ENCODE data around the gene FOXRED2. TPM values are rescaled to one million over a fixed set of nuclear protein-coding genes. Genes with fewer than 3 reads are reported as not detected.
A peak's percentile ranks its signal among the peaks of the same experiment; 100 is the strongest.
"Not testable (repeated sequence)": the region's sequence is repeated elsewhere in the genome, so short reads cannot be mapped to it uniquely, and the experiment has no call there.

The FOXRED2 gene
- total RNA-seq, 1 experiment from 2014 or later = 12.6 TPM

DNA sequence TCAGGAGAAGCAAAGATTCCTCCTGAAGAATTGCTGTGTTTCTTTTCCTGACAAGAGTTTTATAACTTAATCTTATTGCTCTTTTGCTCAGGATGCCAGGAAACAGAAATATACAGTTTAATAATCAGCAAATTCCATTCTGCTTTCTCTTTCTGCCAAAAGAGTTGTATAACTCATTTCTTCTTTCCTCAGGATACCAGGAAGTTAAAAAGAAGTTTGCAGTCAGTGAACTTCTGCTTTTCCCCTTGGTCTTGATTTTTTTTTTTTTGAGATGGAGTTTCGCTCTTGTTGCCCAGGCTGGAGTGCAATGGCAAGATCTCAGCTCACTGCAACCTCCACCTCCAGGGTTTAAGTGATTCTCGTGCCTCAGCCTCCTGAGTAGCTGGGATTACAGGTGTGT is 13.1 kb upstream of the FOXRED2 start:
- not testable (repeated sequence) for DNase-seq (ENCODE audit: low read depth)

DNA sequence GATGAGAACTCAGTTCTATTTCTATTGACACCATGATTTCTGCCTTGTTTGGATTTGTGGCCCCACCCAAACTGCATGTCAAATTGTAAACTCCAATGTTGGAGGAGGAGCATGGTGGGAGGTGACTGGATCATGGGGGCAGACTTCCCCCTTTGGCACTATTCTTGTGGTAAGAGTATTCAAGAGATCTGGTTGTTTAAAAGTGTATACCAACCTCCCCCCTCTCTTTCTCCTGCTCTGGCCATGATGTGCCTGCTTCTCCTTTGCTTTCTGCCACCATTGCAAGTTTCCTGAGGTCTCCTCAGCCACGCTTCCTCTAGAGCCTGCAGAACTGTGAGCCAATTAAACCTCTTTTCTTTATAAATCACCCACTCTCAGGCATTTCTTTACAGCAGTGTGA is 7.9 kb upstream of the FOXRED2 start:
- no peak for DNase-seq (ENCODE audit: low read depth)

DNA sequence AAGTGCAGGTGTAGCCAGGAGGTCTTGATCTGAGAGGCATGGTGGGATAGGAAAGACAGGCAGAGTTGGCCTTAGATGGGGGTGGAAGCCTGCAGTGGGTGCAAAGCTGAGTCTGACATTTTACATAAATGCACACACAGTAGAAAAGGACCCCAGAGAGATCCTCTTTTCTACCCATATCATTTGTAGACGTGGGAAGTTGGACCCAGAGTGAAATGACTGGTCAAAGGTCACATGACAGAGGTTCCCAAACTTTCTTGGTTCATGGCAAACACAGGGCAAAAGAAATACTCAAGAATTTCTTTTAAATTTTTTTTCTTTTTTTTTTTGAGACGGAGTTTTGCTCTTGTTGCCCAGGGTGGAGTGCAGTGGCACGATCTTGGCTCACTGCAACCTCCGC is 6.2 kb upstream of the FOXRED2 start:
- no peak for DNase-seq (ENCODE audit: low read depth)

DNA sequence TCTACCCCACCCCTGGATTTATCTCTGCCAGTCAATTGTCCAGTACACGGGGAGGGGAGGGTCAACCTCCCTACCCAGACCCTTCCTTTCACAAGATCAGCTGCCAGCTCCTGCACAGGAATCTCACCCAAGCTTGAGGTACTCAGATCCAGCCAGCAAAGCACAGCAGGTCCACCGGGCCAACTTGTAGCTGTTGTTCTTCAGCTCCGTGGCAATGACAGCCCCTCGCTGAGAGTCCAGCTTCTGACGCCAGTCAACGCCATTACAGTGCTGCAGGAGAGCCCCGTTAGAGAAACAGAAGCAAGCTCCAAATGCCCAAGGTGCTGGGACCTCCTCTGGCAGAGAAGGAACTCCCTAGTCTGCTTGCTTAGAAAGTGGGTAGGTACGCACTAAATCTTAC is 5.5 kb upstream of the FOXRED2 start:
- no peak for DNase-seq (ENCODE audit: low read depth)

DNA sequence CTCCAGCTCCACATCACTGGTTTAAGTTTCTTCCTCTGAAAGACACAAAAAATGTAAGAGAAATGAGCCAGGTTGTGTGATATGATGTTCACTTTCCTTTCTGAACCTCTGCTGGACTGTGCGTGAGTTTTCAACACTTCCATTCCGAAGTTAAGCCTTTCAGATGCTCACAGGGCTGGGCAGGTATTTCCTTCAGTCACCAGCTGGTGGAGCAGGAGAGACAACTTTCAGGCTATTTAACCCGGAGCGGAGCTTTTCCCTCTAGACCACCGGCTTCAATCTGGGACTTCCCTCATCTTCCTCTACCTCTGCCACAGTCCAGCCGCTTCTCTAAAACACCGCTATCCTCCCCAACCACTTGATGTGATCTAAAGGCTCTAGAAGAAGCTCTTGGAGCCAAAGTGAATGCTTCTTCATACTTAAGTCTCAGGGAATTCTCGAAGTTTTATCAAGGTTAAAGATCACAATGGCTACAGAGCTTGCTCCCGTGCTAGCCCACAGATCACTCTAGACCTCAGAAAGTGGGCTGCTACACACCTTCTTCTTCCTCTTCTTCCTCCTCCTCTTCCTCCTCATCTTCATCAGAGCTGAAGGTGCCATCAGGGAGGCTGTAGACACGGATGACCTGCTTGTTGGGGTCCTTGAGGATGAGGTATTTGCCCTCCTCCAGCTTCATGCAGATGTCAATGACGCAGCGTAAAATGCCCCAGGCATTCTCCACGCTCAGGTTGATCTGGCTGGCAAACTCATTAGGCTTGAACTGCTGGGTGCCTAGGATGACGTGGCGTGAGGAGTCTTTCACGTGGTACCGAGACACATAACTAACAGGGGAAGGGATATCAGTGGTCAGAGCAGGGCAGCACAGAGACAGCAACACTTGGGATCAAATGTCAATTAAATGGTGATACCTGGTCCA is 4.4 kb upstream of the FOXRED2 start:
- DNase-seq (ENCODE audit: low read depth) = peak; percentile 50

DNA sequence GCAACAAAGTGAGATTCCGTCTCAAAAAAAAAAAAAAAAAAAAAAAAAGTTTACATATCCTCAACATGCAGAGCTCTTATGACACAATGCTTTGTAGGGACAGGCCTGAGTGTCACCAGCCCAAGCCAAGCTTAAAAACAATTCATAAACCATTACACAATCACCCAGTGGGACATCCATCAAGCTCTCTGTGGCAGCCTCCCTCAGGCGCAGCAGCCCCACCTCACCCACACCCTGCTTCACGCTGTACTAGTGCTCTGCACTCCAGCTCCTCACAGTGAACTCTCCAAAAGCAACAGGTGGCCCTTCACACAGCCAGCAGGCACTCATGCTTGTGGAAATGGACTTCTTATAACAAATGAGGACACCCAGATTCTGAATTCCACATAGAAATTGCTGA is 3.5 kb upstream of the FOXRED2 start:
- DNase-seq (ENCODE audit: low read depth) = no peak

DNA sequence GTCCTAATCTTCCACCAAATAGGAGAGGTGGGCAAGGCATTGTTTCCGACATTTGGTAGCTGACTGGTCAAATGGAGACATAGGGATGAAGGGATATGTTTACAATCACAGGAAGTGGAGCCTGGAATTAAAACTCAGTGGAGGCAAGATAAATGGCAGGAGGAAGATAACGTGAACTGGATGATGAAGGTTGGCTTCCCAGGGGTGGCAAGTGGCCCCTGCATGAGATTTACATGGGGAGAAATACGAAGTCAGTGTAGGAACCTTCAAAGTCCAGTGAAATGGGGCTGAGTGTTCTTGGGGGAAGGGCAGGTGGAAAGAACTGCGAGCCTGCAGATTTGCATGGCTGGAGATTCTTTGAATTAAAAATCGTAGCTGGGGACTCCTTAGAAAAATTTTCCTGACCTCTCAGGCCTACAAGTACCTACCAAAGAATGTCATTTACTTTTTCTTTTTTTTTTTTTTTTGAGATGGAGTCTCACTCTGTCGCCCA is 724 bp upstream of the FOXRED2 start:
- no peak for DNase-seq (ENCODE audit: low read depth)

DNA sequence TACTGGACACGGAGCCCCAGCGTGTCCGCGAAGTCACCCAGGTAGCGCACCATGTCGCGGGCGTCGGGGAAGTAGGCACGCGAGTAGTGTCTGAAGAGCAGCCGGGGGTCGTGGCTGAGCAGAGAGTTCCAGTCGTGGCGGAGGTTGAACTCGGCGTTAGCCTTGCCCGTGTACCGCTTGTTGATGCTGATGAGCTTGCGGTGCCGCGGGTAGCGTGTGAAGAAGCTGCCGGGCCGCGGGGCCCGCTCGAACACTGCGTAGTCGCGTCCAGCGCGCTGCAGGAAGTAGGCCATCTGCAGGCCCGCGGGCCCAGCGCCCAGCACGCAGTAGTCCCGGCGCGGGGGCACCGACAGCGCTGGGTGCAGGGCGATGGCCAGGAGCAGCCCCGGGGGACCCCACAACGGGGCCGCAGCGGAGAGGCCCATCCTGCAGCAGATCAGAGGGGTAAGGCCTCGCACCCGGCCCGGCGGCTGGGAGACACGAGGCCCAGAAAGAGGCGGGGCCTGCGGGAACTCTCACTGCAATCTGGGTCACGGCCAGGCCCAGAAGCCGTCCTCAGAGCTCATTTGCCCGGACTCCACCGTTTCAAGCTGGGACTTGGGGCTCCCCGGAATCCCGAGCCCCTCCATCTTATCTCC is 723 bp downstream of the FOXRED2 start:
- no peak for DNase-seq (ENCODE audit: low read depth)

DNA sequence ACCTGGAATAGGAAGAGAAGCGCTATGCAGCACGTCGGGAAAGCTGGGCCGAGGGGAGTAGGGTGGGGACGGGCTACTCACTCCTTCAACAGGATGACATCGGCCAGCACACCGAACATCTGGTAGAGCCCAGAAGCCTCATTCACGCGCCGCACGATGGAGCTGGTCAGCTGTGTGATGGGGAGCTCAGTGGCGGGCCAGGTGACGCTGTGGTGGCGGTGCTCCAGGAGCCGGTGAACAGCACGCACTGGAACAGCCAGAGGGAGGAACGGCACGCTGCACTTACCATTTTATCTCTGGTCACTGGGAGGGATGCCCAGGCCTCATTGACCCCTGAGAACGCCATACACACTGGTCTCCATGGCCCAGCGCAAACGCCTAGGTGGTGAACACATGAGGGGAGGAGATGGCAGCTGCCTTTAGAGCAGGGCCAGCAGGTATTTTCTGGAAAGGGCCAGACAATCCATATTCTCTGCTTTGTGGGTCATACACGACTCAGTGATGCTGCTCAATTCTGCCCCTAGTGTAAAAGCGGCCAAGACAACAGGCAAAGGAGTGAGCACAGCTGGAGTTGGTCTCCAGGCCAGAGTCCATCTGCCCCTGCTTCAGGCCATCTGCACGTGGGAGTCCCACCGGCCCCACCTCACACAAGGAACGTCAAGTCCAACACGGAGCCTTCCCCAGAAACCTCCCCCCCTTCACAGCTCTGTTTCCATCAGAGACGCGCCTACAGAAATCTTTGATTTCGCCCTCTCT is 8.8 kb downstream of the FOXRED2 start:
- DNase-seq (ENCODE audit: low read depth) = no peak

DNA sequence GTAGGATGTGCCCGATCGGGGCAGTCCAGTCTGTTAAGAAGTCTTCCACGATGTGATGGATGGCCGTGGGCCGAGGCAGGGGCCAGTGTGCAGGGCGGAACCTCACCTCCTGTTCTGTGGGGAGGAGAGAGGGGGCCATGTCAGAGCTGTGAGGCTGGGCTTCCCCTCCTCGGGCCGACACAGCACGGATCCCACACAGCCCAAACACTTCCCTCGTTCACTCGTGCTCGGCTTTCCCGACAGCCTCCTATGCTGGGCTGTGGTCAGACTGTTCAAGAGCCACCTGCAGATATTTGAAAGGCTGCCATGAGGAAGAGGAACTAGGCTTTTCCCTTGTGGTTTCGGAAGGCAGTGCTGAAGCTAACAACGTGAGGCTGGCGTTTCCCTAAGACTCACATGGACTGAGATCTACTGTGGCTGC is 13.1 kb downstream of the FOXRED2 start:
- DNase-seq (ENCODE audit: low read depth) = no peak

DNA sequence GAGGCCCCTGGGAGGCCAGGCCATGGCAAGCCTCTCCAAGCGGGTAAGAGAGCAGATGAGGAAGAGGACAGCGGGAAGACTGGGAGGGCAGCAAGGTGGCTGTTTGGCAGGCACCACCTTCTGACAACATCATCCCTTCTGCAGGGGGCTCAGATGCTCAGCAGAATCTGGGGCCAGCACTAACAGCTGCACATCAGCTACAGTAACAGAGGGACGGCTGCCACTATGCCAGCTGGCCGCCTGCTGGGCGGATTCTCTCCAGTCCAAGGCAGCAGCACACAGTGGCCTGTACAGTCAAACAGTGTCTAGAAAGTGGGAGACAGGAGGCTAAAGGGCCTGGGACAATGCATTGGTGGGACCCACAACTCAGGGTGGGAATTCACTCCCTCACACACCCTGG is 14.7 kb downstream of the FOXRED2 start:
- no peak for DNase-seq (ENCODE audit: low read depth)

DNA sequence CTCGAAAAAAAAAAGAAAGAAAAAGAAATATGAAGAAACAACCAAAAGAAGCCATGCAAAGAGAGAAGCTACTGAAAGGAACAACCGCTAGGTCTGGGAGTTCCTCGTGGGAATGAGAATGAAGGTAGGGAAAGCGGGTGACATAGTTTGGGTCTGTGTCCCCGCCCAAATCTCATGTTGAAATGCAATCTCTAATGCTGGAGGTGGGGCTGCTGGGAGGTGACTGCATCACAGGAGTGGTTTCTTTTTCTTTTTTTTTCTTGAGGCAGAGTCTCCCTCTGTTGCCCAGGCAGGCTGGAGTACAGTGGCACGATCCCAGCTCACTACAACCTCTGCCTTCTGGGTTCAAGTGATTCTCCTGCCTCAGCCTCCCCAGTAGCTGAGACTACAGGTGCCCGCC is 15.7 kb downstream of the FOXRED2 start:
- DNase-seq (ENCODE audit: low read depth) = no peak

DNA sequence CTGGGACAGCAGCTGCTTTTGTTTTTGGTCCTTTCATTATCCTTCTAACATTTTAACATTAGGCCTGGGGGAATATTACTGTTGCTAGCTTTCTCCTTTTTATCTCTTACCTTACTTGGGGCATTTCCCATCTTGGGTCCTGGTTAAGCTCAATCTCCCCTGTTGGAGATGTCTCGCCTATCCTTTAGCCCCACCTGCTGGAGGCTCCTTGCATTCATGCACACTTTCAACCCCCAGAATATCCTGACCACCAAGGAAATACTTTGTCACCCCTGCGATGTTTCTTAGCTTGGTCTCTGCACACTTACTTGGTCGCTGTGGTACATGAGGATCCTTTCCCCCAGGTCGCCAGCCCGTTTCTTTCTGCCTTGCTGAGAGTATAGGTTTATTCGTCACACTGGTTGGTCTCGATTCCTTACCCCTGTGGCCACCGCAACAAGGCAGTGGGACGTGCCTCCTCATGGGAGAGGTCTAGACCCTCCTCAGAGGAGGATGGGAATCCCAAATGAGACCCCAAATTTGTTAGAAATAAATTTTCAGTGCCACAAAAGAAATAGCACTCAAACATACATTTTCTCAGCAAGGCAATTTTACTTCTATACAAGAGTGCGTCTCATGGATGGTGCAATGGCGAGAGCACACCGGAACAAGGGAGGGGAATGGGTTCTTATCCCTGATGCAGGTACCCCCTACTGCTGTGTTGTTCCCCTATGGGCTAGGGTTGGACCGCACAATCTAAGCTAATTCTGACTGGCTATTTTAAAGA is 20.0 kb downstream of the FOXRED2 start:
- DNase-seq (ENCODE audit: low read depth) = peak; percentile 52

DNA sequence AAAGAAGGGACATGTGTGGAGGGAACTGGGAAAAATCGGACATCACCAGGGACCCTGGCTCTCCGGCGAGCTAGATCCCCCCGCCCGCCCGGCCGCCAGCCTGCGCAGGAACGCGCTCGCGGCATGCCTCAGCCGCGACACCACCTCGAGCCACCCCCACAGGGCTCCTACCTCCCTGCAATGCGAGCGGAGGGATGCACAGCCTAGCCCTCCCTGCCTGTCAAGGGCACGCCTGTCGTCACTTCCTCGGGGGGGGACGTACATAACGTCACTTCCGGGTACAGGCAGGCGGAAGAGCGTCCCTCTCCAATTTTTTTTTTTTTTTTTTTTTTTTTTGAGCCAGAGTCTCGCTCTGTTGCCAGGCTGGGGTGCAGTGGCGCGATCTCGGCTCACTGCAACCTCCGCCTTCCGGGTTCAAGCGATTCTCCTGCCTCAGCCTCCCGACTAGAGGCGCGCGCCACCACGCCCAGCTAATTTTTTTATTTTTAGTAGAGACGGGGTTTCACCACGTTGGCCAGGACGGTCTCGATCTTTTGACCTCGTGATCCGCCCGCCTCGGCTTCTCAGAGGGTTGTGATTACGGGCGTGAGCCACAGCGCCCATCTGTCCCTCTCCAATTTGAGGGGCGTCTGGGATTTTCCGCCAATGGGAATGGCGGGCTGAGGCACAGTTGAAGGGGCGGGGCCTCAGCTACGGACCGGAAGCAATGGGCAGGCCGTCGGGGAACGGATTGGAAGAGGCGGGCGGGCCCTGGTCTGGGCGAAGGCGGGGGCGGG is 25.3 kb downstream of the FOXRED2 start, which contains the start of gene TXN2:
TSS of gene TXN2 (minus strand) at position 248 of the 776 bp plus-strand sequence. CDS start 803 bp downstream, outside the sequence.
- peak; percentile 95 for DNase-seq (ENCODE audit: low read depth)

DNA sequence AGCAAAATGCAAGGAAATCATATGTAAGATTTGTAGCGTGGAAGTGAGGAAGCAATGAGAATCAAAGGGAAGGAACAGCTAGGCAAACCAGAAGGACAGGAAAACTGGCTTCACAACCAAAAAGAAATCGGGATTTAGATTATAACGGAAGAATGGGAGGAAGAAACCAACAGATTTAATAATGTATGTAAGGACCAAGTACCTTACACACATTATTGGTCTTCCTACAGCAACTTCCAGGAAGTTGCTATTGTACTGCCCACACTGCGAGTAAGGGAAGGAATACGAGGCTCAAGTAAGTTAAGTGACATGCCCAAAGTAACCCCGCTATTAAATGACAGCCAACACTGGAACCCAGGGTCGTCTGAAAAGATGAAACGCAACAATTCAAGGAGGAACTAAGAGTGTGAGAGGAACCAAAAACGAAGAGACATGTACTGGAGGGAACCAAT is 25.9 kb downstream of the FOXRED2 start:
- DNase-seq (ENCODE audit: low read depth) = no peak

DNA sequence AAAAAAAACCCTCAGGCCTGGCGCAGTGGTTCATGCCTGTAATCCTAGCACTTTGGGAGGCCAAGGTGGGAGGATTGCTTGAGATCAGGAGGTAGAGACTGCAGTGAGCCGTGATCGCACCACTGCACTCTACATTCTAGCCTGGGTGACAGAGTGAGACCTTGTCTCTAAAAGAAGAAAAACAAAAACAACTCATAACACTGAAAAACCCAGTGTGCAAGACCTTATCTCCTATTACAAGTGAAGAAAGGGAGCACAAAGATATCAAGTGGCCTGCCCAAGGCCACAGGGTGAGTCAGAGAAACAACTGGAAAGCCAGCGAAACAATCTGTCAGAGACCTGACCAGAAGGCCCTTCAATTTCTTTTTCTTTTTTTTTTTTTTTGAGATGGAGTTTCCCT is 27.9 kb downstream of the FOXRED2 start:
- DNase-seq (ENCODE audit: low read depth) = peak; percentile 45

DNA sequence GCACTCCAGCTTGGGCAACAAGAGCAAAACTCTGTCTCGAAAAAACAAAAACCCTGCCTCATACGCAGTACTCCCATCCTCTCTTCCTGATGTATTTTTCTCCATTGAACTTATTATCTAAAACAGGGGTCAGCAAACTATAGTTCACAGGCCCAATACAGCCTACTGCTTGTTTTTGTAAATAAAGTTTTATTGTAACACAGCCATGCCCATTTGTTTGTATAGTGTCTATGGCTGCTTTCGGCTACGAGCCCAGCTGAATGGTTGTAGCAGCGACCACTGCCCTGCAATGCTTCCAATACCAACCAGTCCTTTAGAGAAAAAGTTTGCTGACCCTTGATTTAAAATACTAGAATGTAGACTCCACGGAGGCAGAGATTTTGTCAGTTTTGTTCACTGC is 31.5 kb downstream of the FOXRED2 start:
- no peak for DNase-seq (ENCODE audit: low read depth)

DNA sequence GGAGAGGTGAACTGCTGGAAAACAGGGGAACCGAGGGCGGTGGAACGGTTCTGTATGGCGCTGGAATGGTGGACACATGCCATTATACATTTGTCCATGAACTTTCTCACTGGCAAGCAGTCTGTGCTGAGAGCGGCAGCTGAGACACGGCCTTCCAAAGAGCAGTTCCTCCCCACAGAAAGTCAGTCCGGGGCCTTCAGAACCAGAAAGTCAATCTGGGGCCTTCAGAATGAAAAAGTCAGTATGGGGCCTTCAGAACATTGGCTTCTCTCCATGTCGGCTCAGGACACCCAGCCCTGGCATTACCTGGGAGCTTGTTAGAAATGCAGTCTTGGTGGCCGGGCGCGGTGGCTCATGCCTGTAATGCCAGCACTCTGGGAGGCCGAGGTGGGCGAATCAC is 34.2 kb downstream of the FOXRED2 start:
- no peak for DNase-seq (ENCODE audit: low read depth)

DNA sequence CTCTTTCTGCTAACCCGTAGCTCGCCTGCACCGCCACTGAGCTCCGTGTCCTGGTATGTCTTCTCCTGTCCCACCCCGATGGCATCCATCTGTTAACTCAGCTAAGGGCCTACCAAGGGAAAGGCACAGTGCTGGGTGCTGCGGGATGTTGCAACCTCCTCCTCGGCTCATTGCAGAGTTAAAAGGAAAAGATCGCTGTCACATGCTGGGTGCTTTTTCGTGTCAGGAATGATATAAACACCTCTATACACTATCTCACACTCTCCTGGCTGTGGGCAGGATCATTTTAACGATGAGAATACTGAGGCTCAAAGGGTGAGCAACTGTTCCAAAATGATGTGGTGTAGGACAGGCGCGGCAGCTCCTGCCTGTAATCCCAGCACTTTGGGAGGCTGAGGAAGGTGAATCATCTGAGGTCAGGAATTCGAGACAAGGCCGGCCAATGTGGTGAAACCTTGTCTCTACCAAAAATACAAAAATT is 35.5 kb downstream of the FOXRED2 start:
- DNase-seq (ENCODE audit: low read depth) = peak; percentile 79

DNA sequence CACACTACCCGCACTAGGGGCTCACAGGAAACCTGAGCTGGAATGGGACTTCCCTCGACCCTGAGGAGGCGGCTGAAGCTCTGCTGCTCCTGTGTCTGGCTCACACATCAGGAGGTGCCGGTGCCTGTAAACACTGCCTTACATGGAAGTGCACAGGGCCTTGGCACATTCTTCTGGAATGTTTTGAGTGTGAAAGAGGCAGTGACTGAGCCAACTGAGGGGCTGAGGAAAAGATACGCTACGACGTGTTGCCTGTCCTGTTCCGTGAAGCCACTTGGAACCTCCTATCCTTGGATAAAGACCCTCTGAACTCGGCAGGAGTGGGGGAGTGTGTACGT is 35.9 kb downstream of the FOXRED2 start:
- no peak for DNase-seq (ENCODE audit: low read depth)
